ENCODE results near the gene RUBCN. TPM values are rescaled to one million over a fixed set of nuclear protein-coding genes. Genes with fewer than 3 reads are reported as not detected.
"Not testable (repeated sequence)": the region's sequence is repeated elsewhere in the genome, so short reads cannot be mapped to it uniquely, and the experiment has no call there.

The RUBCN gene
- total RNA-seq, 1 donor from 2014 or later, result 3.7 TPM

- peak overlapping the region; percentile 77 to 91 (median 86) for H3K9ac ChIP-seq (ENCODE audit: low read depth in 1 of 3, low read length in 3 of 3)
- H3K36me3 ChIP-seq (ENCODE audit: control insufficient read depth in 3 of 3, insufficient read depth in 3 of 3, low read length in 3 of 3), result no peaks in the 10 kb centered on the region
- no peaks in the 10 kb centered on the region for H3K27me3 ChIP-seq (ENCODE audit: control insufficient read depth in 3 of 3, insufficient read depth in 3 of 3, low read length in 3 of 3)
- no peaks in the 10 kb centered on the region for H3K9me3 ChIP-seq (ENCODE audit: control insufficient read depth in 3 of 3, low read length in 3 of 3)
- H3K4me1 ChIP-seq (ENCODE audit: control insufficient read depth in 3 of 3, insufficient read depth in 3 of 3, low read length in 3 of 3), result peaks cover 18 to 25% (median 21%) of the 10 kb centered on the region in 3 donors
- H3K27ac ChIP-seq (ENCODE audit: low read depth, low read length), result peak overlapping the region; percentile 87
- H3K4me3 ChIP-seq (ENCODE audit: low read length in 3 of 3), result peak overlapping the region; percentile 79 to 94 (median 84)
Observed at GRCh38 chr3:197737319-197737649, 580 bp upstream of the RUBCN start.

GRCh38 chr3:197736010-197736490 is 654 bp downstream of the RUBCN start:
- Histone ChIP-seq H3K27me3 (ENCODE audit: control insufficient read depth in 3 of 3, insufficient read depth in 3 of 3, low read length in 3 of 3) (no peaks in the 10 kb centered on the region), H3K9me3 (ENCODE audit: control insufficient read depth in 3 of 3, low read length in 3 of 3) (no peaks in the 10 kb centered on the region), H3K36me3 (ENCODE audit: control insufficient read depth in 3 of 3, insufficient read depth in 3 of 3, low read length in 3 of 3) (peaks cover 0 to 2% (median 0%) of the 10 kb centered on the region in 3 donors), H3K4me3 (ENCODE audit: low read length in 3 of 3) (peak overlapping the region; percentile 82 to 87 (median 84)), H3K27ac (ENCODE audit: low read depth, low read length) (peak overlapping the region; percentile 80), H3K4me1 (ENCODE audit: control insufficient read depth in 3 of 3, insufficient read depth in 3 of 3, low read length in 3 of 3) (peaks cover 18 to 27% (median 25%) of the 10 kb centered on the region in 3 donors), H3K9ac (ENCODE audit: low read depth in 1 of 3, low read length in 3 of 3) (peak overlapping the region; percentile 73 to 88 (median 87))

GRCh38 chr3:197734667-197735318 is 1.9 kb downstream of the RUBCN start:
- H3K36me3 ChIP-seq (ENCODE audit: control insufficient read depth in 3 of 3, insufficient read depth in 3 of 3, low read length in 3 of 3), result peaks cover 0 to 2% (median 0%) of the 10 kb centered on the region in 3 donors
- no peaks in the 10 kb centered on the region for H3K9me3 ChIP-seq (ENCODE audit: control insufficient read depth in 3 of 3, low read length in 3 of 3)
- H3K9ac ChIP-seq (ENCODE audit: low read depth in 1 of 3, low read length in 3 of 3), result no peak overlapping the region
- H3K27me3 ChIP-seq (ENCODE audit: control insufficient read depth in 3 of 3, insufficient read depth in 3 of 3, low read length in 3 of 3), result no peaks in the 10 kb centered on the region
- H3K4me1 ChIP-seq (ENCODE audit: control insufficient read depth in 3 of 3, insufficient read depth in 3 of 3, low read length in 3 of 3), result peaks cover 18 to 27% (median 25%) of the 10 kb centered on the region in 3 donors
- H3K4me3 ChIP-seq (ENCODE audit: low read length in 3 of 3), result no peak overlapping the region
- no peak overlapping the region for H3K27ac ChIP-seq (ENCODE audit: low read depth, low read length)

GRCh38 chr3:197733042-197733441 is 3.7 kb downstream of the RUBCN start:
- H3K4me3 ChIP-seq (ENCODE audit: low read length in 3 of 3), result no peak overlapping the region
- peaks cover 18 to 25% (median 25%) of the 10 kb centered on the region in 3 donors for H3K4me1 ChIP-seq (ENCODE audit: control insufficient read depth in 3 of 3, insufficient read depth in 3 of 3, low read length in 3 of 3)
- no peak overlapping the region for H3K9ac ChIP-seq (ENCODE audit: low read depth in 1 of 3, low read length in 3 of 3)
- H3K27ac ChIP-seq (ENCODE audit: low read depth, low read length), result no peak overlapping the region
- H3K27me3 ChIP-seq (ENCODE audit: control insufficient read depth in 3 of 3, insufficient read depth in 3 of 3, low read length in 3 of 3), result no peaks in the 10 kb centered on the region
- no peaks in the 10 kb centered on the region for H3K9me3 ChIP-seq (ENCODE audit: control insufficient read depth in 3 of 3, low read length in 3 of 3)
- H3K36me3 ChIP-seq (ENCODE audit: control insufficient read depth in 3 of 3, insufficient read depth in 3 of 3, low read length in 3 of 3), result peaks cover 0 to 2% (median 0%) of the 10 kb centered on the region in 3 donors

- H3K36me3 ChIP-seq (ENCODE audit: control insufficient read depth in 3 of 3, insufficient read depth in 3 of 3, low read length in 3 of 3); H3K27me3 ChIP-seq (ENCODE audit: control insufficient read depth in 3 of 3, insufficient read depth in 3 of 3, low read length in 3 of 3); H3K27ac ChIP-seq (ENCODE audit: low read depth, low read length); H3K9ac ChIP-seq (ENCODE audit: low read depth in 1 of 3, low read length in 3 of 3); H3K4me3 ChIP-seq (ENCODE audit: low read length in 3 of 3); H3K9me3 ChIP-seq (ENCODE audit: control insufficient read depth in 3 of 3, low read length in 3 of 3): not testable (repeated sequence)
- H3K4me1 ChIP-seq (ENCODE audit: control insufficient read depth in 3 of 3, insufficient read depth in 3 of 3, low read length in 3 of 3), result peaks cover 8 to 16% (median 15%) of the 10 kb centered on the region in 3 donors
Observed at GRCh38 chr3:197731483-197731882, 5.2 kb downstream of the RUBCN start.

- H3K4me1 ChIP-seq (ENCODE audit: control insufficient read depth in 3 of 3, insufficient read depth in 3 of 3, low read length in 3 of 3), result peaks cover 3 to 12% (median 7%) of the 10 kb centered on the region in 3 donors
- not testable (repeated sequence) for H3K4me3 ChIP-seq (ENCODE audit: low read length in 3 of 3); H3K27me3 ChIP-seq (ENCODE audit: control insufficient read depth in 3 of 3, insufficient read depth in 3 of 3, low read length in 3 of 3); H3K36me3 ChIP-seq (ENCODE audit: control insufficient read depth in 3 of 3, insufficient read depth in 3 of 3, low read length in 3 of 3); H3K9ac ChIP-seq (ENCODE audit: low read depth in 1 of 3, low read length in 3 of 3); H3K27ac ChIP-seq (ENCODE audit: low read depth, low read length); H3K9me3 ChIP-seq (ENCODE audit: control insufficient read depth in 3 of 3, low read length in 3 of 3)
Observed at GRCh38 chr3:197730770-197731169, 5.9 kb downstream of the RUBCN start.

GRCh38 chr3:197730200-197730599 is 6.5 kb downstream of the RUBCN start:
- Histone ChIP-seq H3K4me1 (ENCODE audit: control insufficient read depth in 3 of 3, insufficient read depth in 3 of 3, low read length in 3 of 3) (peaks cover 0 to 6% (median 4%) of the 10 kb centered on the region in 3 donors), H3K4me3 (ENCODE audit: low read length in 3 of 3) (no peak overlapping the region), H3K36me3 (ENCODE audit: control insufficient read depth in 3 of 3, insufficient read depth in 3 of 3, low read length in 3 of 3) (peaks cover 0 to 2% (median 0%) of the 10 kb centered on the region in 3 donors), H3K27me3 (ENCODE audit: control insufficient read depth in 3 of 3, insufficient read depth in 3 of 3, low read length in 3 of 3) (no peaks in the 10 kb centered on the region), H3K27ac (ENCODE audit: low read depth, low read length) (no peak overlapping the region), H3K9ac (ENCODE audit: low read depth in 1 of 3, low read length in 3 of 3) (peak overlapping the region in 1 of 3 donors; percentile 20), H3K9me3 (ENCODE audit: control insufficient read depth in 3 of 3, low read length in 3 of 3) (no peaks in the 10 kb centered on the region)

- H3K36me3 ChIP-seq (ENCODE audit: control insufficient read depth in 3 of 3, insufficient read depth in 3 of 3, low read length in 3 of 3), result peaks cover 0 to 2% (median 0%) of the 10 kb centered on the region in 3 donors
- no peaks in the 10 kb centered on the region for H3K27me3 ChIP-seq (ENCODE audit: control insufficient read depth in 3 of 3, insufficient read depth in 3 of 3, low read length in 3 of 3)
- no peak overlapping the region for H3K27ac ChIP-seq (ENCODE audit: low read depth, low read length)
- no peak overlapping the region for H3K9ac ChIP-seq (ENCODE audit: low read depth in 1 of 3, low read length in 3 of 3)
- H3K9me3 ChIP-seq (ENCODE audit: control insufficient read depth in 3 of 3, low read length in 3 of 3), result no peaks in the 10 kb centered on the region
- H3K4me1 ChIP-seq (ENCODE audit: control insufficient read depth in 3 of 3, insufficient read depth in 3 of 3, low read length in 3 of 3), result peaks cover 0 to 4% (median 2%) of the 10 kb centered on the region in 3 donors
- no peak overlapping the region for H3K4me3 ChIP-seq (ENCODE audit: low read length in 3 of 3)
Observed at GRCh38 chr3:197728487-197728886, 8.2 kb downstream of the RUBCN start.

GRCh38 chr3:197727878-197728277 is 8.8 kb downstream of the RUBCN start:
- not testable (repeated sequence) for H3K9ac ChIP-seq (ENCODE audit: low read depth in 1 of 3, low read length in 3 of 3); H3K4me3 ChIP-seq (ENCODE audit: low read length in 3 of 3); H3K27me3 ChIP-seq (ENCODE audit: control insufficient read depth in 3 of 3, insufficient read depth in 3 of 3, low read length in 3 of 3); H3K27ac ChIP-seq (ENCODE audit: low read depth, low read length); H3K4me1 ChIP-seq (ENCODE audit: control insufficient read depth in 3 of 3, insufficient read depth in 3 of 3, low read length in 3 of 3); H3K36me3 ChIP-seq (ENCODE audit: control insufficient read depth in 3 of 3, insufficient read depth in 3 of 3, low read length in 3 of 3); H3K9me3 ChIP-seq (ENCODE audit: control insufficient read depth in 3 of 3, low read length in 3 of 3)

- no peaks in the 10 kb centered on the region for H3K9me3 ChIP-seq (ENCODE audit: control insufficient read depth in 3 of 3, low read length in 3 of 3)
Observed at GRCh38 chr3:197722734-197723133, 14.0 kb downstream of the RUBCN start.

More at GRCh38 chr3:197722734-197723133, 14.0 kb downstream of the RUBCN start:
- no peak overlapping the region for H3K9ac ChIP-seq (ENCODE audit: low read depth in 1 of 3, low read length in 3 of 3)
- H3K4me3 ChIP-seq (ENCODE audit: low read length in 3 of 3), result no peak overlapping the region
- no peak overlapping the region for H3K27ac ChIP-seq (ENCODE audit: low read depth, low read length)
- no peaks in the 10 kb centered on the region for H3K27me3 ChIP-seq (ENCODE audit: control insufficient read depth in 3 of 3, insufficient read depth in 3 of 3, low read length in 3 of 3)
- H3K36me3 ChIP-seq (ENCODE audit: control insufficient read depth in 3 of 3, insufficient read depth in 3 of 3, low read length in 3 of 3), result peaks cover 0 to 5% (median 0%) of the 10 kb centered on the region in 3 donors
- H3K4me1 ChIP-seq (ENCODE audit: control insufficient read depth in 3 of 3, insufficient read depth in 3 of 3, low read length in 3 of 3), result peaks cover 0 to 11% (median 7%) of the 10 kb centered on the region in 3 donors

Measured in skeletal muscle tissue (tissue), 4 donors.